Measurements from ENCODE around the gene PKD1.

The PKD1 gene

DNA sequence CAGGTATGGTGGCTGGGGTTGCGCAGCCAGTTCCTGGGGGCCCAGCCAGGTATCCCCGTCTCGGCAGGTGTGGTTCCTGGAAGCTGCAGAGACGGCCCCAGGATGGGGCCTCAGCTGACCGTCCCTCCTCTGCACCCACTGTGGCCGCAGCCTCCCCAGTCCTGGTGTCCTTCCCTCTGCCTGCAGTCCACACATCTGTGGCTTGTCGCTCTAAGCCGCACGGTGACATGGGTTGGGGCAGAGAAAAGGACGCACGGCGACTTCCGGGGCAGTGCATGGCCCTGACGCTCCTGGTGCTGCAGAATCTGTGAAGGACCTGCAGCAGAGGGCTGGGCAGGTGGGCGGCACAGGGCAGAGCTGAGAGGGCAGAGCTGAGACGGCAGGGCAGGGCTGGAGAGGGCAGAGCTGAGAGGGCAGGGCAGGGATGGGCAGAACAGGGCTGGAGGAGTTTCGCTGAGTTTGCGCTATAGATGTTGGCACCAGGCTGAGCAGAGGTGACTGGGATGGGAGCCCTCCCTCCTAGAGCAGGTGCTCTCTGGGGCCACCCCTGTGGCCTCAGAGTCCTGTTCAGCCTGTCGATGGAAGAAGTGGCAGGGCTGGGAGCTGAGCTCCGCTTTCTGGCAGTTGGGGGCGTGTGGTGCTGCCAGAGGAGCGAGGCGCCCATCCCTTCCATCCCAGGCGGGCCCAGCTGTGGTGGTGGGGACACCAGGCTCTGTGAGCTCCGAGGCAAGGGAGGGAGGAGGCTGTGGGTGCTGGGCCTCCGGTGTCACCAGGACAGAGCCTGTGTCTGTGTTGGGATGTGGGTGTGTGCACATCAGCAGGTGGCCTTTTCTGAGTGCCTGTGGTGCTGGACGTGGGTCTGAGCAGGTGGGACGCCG lies 64.9 kb downstream of the PKD1 start:
- no peak for FAIRE-seq

DNA sequence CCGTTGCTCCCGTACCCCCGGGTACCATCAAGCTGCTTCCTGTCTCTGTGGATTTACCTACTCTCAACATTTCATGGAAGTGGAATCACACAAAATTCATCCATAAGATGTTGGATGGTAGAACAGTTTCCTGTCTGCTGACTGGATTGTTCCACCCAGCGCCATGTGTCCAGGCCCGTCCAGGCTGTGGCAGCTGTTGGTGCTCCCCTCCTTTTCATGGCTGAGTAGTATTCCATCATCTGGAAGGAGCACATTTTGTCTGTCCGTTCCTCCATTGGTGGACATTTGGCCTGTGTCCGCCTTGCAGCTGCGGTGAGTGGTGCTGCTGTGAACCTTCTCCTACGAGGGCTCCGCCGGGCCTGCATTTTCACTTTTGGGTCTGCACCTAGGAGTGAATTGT lies 69.6 kb downstream of the PKD1 start:
- no peak for FAIRE-seq

DNA sequence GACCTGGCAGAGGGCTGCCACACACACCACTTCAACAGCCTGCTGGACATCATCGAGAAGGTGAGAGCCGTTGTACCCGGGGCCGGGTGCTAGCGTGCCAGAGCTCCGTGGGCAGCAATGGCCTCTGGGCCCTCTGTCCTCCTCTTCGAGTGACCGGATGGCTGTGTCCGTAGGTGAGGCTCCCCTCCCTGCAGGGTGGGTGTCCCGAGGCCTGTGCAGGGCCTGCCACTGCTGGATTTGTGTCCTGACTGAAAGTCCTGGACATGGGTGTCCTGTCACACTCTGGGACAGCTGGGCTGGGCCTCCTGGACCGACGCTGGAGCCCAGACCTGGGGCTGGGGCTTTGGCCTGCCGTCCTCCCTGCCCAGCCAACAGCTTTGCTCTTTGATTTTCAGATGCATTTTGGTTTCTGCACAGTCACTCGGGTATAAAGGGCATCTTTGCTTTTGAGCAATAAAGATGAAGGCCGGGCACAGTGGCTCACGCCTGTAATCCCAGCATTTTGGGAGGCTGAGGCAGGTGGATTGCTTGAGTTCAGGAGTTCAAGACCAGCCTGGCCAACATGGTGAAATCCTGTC lies 71.2 kb downstream of the PKD1 start:
- no peak for FAIRE-seq

DNA sequence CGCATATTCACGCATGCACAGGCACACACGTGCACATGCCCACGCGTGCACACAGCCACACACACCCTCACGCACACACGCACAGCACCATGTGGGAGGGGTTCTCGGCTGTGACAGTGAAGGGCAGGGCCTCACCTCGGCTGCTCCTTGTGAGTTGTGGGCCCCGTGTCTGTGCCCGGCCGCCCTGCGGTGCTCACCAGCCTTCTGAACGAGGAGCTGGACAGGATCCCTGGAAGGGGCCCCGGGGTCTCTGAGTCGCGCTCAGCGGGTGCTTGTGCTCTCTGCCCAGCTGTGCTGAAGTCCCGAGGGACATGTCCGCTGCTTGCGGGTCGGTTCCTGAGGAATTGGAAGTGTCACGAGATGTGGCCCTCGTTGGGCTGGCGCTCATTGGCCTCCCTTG lies 71.8 kb downstream of the PKD1 start:
- FAIRE-seq, result no peak

DNA sequence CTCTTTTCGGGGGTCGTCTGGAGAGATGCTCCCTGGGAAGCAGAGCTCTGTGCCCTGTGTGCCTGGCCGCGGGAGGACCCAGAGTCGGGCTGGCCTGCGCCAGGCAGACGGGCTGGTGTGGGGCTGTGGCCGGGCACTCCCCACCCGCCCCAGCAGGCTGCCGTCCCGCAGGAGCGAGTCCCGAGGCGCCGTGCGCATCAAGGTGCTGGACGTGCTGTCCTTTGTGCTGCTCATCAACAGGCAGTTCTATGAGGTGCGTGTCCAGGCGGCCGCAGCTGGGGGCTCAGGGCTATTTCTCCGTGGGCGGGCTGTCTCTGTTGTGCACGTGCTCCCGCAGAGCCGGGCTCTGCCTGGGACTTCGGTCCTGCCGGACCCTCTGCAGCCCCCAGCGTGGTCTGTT lies 72.9 kb downstream of the PKD1 start:
- FAIRE-seq, result no peak

DNA sequence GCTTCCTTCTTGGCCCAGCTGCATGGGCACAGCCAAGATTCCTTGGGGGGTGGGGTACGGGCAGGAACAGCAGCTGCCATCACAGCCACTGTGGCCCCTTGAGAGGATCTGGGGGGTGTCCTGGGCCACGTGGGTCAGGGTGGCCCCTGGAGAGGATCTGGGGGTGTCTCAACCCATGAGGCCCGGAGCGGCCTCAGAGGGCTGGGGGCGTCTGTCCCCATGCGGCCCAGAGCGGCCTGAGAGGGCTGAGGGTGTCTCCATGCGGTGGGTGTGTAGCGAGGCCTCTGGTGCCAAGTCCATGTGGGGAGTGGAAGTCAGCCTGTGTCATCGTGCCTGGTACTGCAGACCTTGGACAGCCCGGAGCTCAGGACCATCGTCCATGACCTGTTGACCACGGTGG lies 74.2 kb downstream of the PKD1 start:
- no peak for FAIRE-seq

DNA sequence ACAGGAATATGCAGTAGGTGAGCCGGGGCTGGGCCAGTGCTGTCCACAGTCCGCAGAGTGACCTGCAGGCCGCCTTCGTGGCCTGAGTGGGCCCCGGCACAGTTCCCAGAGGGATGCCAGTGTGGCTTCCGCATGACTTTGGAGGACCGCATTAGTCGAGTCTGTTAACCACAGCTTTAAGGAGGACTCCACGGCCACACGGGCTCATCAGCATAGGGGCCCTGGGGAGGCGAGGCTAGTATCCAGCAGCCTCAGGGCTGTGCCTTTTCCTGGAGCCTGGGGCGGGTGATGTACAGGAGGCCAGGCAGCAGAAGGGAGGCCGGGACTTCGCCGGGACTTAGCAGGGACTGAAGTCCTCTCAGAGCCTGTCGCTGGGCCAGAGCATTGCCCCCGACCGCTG lies 74.7 kb downstream of the PKD1 start:
- no peak for FAIRE-seq

DNA sequence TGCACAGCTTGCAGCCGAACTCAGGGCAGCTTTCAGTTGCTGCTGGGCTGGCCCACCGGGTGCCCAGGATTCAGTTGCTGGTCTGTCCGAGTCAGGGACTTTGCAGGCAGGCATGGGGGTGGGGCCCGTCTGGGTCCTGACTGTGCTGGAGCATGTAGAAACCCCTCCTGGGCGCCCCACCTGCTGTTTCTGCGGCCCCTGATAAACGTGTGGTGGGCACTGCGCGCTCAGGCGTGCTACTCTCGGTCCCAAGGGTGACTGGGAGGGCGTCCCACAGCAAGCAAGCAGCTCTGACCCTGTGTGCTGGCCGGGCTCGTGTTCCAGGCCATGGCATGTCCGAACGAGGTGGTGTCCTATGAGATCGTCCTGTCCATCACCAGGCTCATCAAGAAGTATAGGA lies 75.4 kb downstream of the PKD1 start:
- no peak for FAIRE-seq

DNA sequence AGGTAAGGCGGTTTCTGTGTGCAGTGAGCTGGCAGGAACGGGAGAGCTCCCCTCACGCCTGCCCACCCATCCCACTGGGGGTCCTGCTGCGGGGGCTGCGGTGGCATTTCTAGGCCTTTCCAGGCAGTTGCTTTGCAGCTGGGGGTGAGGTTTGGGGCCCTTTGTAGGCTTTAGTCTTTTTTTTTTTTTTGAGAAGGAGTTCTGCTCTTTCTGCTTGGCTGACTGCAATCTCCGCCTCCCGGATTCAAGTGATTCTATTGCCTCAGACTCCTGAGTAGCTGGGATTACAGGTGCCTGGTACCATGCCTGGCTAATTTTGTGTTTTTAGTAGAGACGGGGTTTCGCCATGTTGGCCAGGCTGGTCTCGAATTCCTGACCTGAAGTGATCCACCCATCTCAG lies 76.8 kb downstream of the PKD1 start:
- FAIRE-seq, result no peak

DNA sequence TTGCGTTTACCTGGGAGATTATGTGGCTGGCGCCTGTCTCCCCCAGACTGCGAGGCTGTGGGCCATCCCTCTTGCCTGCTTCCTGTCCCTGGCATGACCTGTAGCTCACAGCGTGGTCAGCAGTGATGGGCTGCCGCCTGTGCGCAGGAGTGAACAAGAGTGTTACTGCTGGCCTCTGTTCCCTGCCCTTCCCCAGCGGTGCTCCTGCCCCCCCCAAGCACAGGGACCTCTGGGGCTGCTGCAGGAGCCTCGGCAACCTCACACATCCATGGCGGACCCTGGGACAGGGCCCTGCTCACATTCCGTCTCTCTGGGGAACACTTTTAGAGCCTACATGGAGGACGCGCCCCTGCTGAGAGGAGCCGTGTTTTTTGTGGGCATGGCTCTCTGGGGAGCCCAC lies 77.3 kb downstream of the PKD1 start:
- no peak for FAIRE-seq

DNA sequence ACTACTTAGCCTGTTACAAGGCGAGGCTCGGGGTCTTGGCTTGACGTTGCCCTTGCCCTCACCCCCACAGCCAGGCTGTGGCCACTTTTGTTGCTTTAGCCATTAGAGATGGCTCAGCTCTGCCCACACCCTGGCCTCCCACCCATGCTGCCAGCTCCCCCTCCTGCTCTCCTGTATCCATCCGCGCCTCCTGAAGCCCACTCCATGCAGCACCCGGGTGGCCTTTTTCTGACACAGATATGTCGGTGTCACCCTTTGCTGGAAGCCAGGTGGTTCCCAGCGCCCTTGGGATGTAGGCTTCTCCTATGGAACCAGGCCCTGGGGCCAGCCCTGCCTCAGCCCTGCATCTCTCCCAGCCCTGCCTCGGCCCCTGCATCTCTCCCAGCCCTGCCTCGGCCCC lies 78.3 kb downstream of the PKD1 start:
- FAIRE-seq, result no peak

DNA sequence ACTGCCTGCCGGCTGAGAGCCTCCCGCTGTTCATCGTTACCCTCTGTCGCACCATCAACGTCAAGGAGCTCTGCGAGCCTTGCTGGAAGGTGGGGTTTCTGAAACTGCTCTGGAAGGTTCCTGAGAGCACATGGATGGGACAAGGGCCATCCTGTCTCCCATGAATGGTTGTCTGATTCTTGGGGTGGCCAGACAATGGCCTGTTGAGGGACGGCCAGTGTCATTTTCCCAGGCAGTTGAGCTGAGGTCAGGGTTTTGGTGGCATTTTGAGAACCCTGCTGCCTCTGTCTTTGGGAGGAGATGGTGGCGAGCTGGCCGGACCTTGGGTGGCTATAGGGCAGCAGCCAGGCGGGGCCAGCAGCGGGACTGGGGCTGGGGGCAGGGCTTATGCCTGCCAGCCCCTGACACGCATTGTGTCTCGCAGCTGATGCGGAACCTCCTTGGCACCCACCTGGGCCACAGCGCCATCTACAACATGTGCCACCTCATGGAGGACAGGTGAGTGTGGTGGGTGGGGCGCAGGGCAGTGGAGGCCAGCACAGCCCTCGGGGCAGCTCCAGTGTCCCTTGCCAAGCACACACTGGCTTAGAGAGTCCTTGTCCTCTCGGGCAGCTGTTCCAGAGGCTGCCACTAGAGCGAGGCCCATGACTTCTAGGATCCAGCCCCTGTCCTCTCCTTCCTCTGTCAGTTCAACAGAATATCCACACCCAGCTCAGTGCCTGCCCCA lies 78.9 kb downstream of the PKD1 start:
- no peak for FAIRE-seq

DNA sequence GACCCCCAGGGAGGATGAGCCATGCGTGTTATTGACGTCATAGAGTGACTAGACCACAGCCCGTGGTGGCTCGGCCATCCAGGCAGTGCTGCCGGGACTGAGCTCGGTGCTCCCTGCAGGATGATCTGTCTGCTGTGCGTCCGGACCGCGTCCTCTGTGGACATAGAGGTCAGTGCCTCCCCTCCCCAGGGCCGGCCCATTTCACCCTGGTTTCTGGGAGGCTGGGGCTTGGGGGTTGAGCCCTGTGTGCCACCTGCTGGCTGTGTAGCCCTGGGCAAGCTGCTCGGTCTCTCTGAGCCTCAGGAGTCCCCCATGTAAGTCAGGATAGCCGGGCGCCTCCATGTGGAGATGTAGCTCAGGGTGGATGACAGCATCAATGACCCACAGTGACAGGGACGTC lies 79.6 kb downstream of the PKD1 start:
- FAIRE-seq, result no peak

DNA sequence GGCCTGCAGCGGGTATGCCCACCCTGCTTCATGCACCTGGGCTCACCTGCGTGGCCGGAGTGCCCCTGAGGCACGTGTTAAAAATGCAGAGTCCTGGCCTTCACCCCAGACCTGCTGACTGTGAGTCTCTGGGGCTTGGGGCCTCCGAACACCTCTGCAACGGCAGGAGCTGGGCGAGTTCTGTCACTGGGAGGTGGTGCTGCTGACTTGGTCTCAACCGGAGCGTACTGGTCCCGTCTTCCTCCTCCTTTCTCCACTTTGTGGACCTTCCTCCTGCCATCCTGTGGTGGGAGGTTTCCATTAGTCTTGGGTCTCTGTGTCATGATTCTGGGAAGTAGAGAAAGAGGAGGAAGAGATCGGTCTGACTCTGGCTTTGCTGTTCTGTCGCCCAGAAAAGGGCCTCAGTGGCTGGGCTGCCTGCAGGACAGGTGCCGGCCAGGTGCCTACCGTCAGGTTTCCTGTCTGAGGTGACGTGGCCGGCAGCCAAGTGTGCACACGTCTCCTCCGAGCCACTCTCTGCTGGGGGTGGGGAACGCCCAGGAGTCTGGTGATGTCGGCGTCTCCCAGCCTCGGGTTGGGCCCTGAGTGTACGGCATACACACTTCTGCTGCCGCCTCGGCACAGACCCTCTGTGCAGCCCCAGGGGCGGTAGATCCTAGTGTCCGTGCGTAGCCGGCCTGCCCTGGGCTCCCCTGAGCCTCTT lies 81.0 kb downstream of the PKD1 start:
- FAIRE-seq, result no peak

DNA sequence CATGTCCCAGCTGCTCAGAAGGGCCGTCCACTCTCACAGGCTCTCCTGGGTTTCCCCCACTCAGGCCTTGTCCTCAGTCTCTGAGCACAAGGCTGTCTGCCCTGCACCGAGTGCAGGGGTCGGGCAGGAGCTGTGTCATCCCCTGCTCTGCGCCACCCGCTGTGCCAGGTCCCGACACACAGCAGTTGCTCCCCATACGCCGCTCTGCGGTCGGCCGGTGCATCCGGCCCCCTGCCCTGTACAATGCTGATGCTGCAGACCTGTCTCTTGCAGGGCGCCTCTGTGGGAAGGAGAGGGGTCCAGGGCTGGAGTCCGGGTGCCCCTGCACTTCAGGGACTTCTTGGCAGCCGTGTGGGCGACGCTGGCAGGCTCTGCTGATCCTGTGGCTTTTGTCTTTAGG lies 81.8 kb downstream of the PKD1 start:
- FAIRE-seq, result no peak

DNA sequence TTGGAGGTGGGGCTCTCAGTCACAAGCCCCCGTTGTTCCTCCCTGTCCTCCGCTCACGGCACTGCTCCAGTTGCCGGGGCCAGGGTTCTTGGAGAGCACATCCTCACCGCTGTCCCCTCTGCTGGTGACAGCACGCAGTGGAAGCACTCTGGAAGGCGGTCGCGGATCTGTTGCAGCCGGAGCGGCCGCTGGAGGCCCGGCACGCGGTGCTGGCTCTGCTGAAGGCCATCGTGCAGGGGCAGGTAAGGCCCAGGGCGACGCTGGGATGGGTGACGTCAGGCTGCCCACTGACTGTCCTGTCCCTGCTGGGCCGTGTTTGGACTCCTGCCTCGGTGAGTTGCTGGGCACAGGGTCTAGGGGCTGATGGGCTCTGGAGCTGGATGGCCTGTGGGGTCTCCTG lies 82.5 kb downstream of the PKD1 start:
- FAIRE-seq, result no peak

DNA sequence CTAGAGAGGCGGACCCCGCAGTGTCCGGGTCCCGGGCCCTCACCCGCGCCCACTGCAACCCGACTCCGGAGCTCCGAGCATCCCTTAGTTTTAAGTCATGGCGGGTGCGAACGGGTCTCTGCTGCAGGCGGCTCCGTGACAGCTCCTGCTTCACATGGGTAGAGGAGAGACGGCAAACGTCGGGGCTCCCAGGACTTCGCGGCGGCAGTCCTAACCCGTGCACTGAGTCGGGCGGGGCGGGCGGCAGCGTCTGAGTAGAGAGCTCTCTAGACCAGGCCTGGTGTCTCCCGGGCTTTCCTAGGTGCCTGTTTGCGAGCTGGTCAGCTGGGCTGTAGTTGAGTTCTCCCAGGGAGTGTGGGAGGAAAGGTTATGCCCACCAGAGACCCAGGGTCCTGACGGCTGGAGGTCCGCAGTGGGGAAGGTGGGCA lies 87.6 kb downstream of the PKD1 start:
- FAIRE-seq, result no peak

DNA sequence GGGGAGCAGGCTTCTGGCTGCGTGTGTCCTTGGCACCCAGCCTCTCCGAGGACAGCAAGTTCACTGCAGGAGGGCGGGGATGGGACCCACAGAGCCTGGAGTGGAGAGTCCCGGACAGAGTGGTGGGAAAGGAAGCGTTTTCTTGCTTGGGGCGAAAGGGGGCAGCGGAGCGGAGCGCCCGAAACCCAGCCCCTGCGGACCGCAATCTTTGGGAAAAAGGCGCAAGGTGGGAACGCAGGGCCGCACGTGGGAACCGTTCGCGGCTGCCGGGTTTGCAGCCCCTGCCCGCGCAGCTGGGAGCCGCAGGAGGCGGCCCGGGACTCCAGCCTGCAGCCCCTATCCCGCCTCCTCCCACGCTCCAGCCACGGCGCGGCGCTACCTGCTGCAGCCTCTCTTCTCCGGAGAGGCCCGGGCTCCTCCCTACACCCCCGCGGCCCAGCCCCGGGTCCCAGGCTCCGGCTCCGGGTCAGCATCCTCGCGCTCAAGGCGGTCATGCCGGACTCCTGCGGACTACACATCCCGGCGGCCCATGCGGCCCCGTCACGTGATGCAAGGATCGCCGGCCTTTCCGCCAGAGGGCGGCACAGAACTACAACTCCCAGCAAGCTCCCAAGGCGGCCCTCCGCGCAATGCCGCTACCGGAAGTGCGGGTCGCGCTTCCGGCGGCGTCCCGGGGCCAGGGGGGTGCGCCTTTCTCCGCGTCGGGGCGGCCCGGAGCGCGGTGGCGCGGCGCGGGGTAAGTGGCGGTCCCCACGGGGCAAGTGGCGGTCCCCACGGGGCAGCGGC lies 88.2 kb downstream of the PKD1 start, which contains the start of the genes NTHL1 and TSC2:
NTHL1 (minus strand) TSS at position 505 of the 786 bp plus-strand sequence; CDS start at position 494, 11 bp downstream.
TSC2 (plus strand) TSS at position 656 of the 786 bp plus-strand sequence. CDS start 631 bp downstream, outside the sequence.
- no peak for FAIRE-seq

DNA sequence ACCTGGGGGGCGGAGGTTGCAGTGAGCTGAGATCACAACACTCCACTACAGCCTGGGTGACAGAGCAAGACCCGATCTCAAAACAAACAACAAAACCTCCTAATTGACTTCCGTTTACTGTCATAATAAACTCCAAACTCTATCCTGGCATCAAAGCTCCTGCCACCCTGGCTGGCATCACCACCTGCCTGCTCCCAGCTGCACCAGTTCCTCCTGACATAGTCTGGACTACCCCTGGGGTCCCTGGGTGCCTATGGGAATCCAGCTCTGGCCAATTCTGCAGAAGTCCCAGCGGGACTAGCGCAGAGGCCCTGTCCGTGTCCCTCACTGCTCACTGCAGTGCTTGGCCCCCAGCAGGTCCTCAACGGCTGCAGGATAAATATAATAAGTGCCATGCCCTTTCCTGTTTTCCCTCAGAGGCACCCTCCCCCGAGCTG lies 88.8 kb downstream of the PKD1 start:
- no peak for FAIRE-seq

DNA sequence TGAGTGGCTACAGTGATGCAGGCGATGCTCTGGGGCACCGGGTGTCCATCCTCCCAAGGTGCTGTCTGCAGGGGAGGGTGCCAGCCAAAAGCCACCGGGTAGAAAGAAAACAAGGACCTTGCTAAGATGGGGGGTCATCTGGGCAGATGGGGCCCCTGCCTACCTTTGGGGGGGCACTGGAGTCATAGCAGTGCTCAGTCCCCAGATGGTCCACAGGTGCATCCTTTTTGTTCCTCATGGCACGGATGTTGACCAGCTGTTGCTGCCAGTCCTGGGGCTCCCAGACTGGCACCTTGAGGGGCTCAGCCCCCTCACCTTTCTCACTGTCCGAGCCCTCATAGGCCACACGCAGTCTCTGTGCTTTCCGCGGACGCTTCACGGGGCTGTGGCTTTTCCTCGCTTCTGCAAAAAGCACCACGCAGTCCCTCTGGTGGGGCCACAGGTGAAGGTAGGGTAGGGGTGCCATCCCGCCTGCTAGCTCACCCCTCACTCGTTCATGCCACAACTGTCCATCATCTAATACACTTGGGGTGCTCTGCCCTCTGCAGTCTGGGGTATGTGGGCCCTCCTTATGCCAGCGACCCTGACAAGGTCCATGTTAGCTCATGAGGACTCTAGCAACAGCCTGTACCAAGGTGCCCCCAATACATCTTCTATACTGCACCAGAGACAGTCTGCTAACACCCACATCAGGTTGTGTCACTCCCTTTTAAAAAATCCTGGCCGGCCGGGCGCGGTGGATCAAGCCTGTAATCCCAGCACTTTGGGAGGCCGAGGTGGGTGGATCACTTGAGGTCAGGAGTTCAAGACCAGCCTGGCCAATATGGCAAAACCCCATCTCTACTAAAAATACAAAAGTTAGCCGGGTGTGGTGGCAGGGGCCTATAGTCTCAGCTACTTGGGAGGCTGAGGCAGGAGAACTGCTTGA lies 89.5 kb downstream of the PKD1 start:
- no peak for FAIRE-seq

DNA sequence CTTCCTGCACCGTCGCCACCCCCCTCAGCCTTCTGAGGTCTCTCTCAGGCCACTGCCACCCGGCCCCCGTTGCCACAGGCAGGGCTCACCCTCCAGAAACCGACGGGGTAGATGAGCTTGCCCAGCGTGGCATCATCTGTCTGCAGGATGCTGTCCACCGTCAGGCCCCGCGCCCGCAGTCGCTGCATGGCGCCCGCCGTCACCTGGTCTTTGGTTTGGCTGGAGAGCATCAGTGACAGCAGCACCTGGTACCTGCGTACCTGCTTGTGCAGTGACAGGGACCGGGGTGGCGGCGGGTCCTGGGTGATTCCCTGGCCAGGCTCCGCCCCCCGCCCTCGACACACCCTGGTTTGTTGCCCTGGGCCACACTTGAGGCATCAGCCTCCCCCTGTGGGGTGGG lies 91.2 kb downstream of the PKD1 start:
- FAIRE-seq, result no peak
